Mesenchymal stem cell (in vitro differentiated cells and primary cell): ENCODE data around the gene ANGPTL2.
A peak's percentile ranks its signal among the peaks of the same experiment; 100 is the strongest.

Source experiments
- DNase-seq: peaks from one replicate; pipeline ENCODE4 v3.0.0-alpha.2; 2013
- H2AFZ ChIP-seq: one replicate; pipeline ENCODE4 v1.6.1; 2013; ENCODE audit warnings: low read depth, mild to moderate bottlenecking, control low read depth, inconsistent platforms, low read length, moderate library complexity
- H2AK5ac ChIP-seq: 2 replicates; pipeline ENCODE4 v1.6.1; 2013; ENCODE audit warnings: low read length, moderate library complexity, mild to moderate bottlenecking, inconsistent platforms; ENCODE audit not compliant: severe bottlenecking
- H2BK120ac ChIP-seq: one replicate; pipeline ENCODE4 v1.6.1; 2013; ENCODE audit warnings: low read depth, mild to moderate bottlenecking, inconsistent platforms, low read length, moderate library complexity
- H2BK12ac ChIP-seq, 2 experiments: one replicate each; pipeline ENCODE4 v1.6.1; 2013; ENCODE audit warnings: inconsistent platforms in 2 of 2, low read length in 2 of 2, mild to moderate bottlenecking in 2 of 2, moderate library complexity in 2 of 2, control low read depth in 1 of 2
- H2BK15ac ChIP-seq: one replicate; pipeline ENCODE4 v1.6.1; 2013; ENCODE audit warnings: mild to moderate bottlenecking, low read depth, inconsistent platforms; ENCODE audit not compliant: poor library complexity, severe bottlenecking
- H2BK5ac ChIP-seq: 2 replicates; pipeline ENCODE4 v1.6.1; 2013; ENCODE audit warnings: low read depth, mild to moderate bottlenecking, low read length, control low read depth, inconsistent platforms; ENCODE audit not compliant: poor library complexity, severe bottlenecking
- H3K14ac ChIP-seq, 2 experiments: one replicate each; pipeline ENCODE4 v1.6.1; 2013; ENCODE audit warnings: inconsistent platforms in 2 of 2, low read length in 2 of 2, control low read depth in 1 of 2, mild to moderate bottlenecking in 1 of 2, moderate library complexity in 1 of 2
- H3K18ac ChIP-seq, 2 experiments: one replicate each; pipeline ENCODE4 v1.6.1; 2013; ENCODE audit warnings: inconsistent platforms in 2 of 2, low read length in 2 of 2, control low read depth in 1 of 2, low read depth in 1 of 2, mild to moderate bottlenecking in 1 of 2
- H3K23ac ChIP-seq, 2 experiments: one replicate each; pipeline ENCODE4 v1.6.1; 2013; ENCODE audit warnings: inconsistent platforms in 2 of 2, low read length in 2 of 2, mild to moderate bottlenecking in 2 of 2, moderate library complexity in 2 of 2, control low read depth in 1 of 2
- H3K27ac ChIP-seq: 2 replicates; pipeline ENCODE4 v1.5.1; 2013; ENCODE audit warnings: mild to moderate bottlenecking, moderate library complexity, low read length, control low read depth, inconsistent platforms; ENCODE audit not compliant: poor library complexity, severe bottlenecking
- H3K27me3 ChIP-seq, 2 experiments: 2 replicates each; pipeline versions ENCODE4 v1.6.1 to v1.7.0; 2013; ENCODE audit warnings: low read length in 2 of 2, mild to moderate bottlenecking in 2 of 2, moderate library complexity in 2 of 2, control low read depth in 1 of 2, inconsistent platforms in 1 of 2; ENCODE audit not compliant: control insufficient read depth in 1 of 2, insufficient read depth in 1 of 2
- H3K36me3 ChIP-seq, 2 experiments: 2 replicates each; pipeline versions ENCODE4 v1.6.1 to v1.7.0; 2013; ENCODE audit warnings: low read length in 2 of 2, control low read depth in 1 of 2, inconsistent platforms in 1 of 2, low read depth in 1 of 2, mild to moderate bottlenecking in 1 of 2; ENCODE audit not compliant: insufficient read depth in 2 of 2, control insufficient read depth in 1 of 2
- H3K4ac ChIP-seq, 2 experiments: one replicate each; pipeline ENCODE4 v1.6.1; 2013; ENCODE audit warnings: inconsistent platforms in 2 of 2, low read length in 2 of 2, mild to moderate bottlenecking in 2 of 2, moderate library complexity in 2 of 2, control low read depth in 1 of 2, low read depth in 1 of 2
- H3K4me1 ChIP-seq: 2 replicates; pipeline ENCODE4 v1.6.1; 2013; ENCODE audit warnings: low read depth, low read length, control low read depth; ENCODE audit not compliant: control insufficient read depth, insufficient read depth
- H3K4me2 ChIP-seq: 2 replicates; pipeline ENCODE4 v1.6.1; 2013; ENCODE audit warnings: low read length, mild to moderate bottlenecking, inconsistent platforms; ENCODE audit not compliant: poor library complexity, severe bottlenecking
- H3K4me3 ChIP-seq, 2 experiments: 2 replicates each; pipeline versions ENCODE4 v1.5.1 to v1.7.0; 2013; ENCODE audit warnings: low read length in 2 of 2, mild to moderate bottlenecking in 2 of 2, control low read depth in 1 of 2, low read depth in 1 of 2; ENCODE audit not compliant: insufficient read depth in 1 of 2
- H3K79me1 ChIP-seq: replicated peaks from 2 replicates; pipeline ENCODE4 v1.6.1; 2013; ENCODE audit warnings: mild to moderate bottlenecking, control low read depth, low read length, inconsistent platforms; ENCODE audit not compliant: poor library complexity, severe bottlenecking
- H3K9ac ChIP-seq: 2 replicates; pipeline ENCODE4 v1.7.0; 2013; ENCODE audit warnings: mild to moderate bottlenecking, low read length, moderate library complexity
- H3K9me3 ChIP-seq: 2 replicates; pipeline ENCODE4 v1.7.0; 2013; ENCODE audit warnings: mild to moderate bottlenecking, low read length; ENCODE audit not compliant: control insufficient read depth
- H4K8ac ChIP-seq: one replicate; pipeline ENCODE4 v1.6.1; 2013; ENCODE audit warnings: inconsistent platforms, mild to moderate bottlenecking, low read length, moderate library complexity
- H4K91ac ChIP-seq: one replicate; pipeline ENCODE4 v1.6.1; 2013; ENCODE audit warnings: mild to moderate bottlenecking, low read length, inconsistent platforms
- WGBS: methylation state at CpG from one replicate; pipeline ENCODE4 v1.1.7; 2013; ENCODE audit warnings: mixed read lengths; 5-methylcytosine and 5-hydroxymethylcytosine counted together

Gene ANGPTL2

DNA sequence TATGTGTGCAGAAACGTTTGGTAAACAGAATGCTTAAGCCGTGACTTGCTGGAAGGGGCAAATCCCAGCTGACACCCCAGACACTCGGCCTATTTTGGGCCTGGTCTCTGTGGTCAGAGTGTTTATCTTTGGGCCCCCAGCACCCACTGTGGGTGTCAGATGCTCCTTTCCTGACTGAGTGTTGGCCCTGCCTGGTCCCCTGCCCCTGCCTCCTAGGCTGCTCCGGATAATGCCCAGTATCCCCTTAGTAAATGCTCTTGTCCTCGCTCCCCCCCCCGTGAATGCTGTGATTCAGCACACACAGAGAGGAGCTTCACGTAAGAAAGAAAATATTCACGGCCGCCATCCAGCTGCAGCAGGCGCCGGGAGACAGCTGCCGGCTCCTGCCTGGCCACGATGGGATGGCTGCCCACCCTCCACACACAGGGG, 11.3 kb upstream of the ANGPTL2 start:
- Histone ChIP-seq H3K79me1 (no peaks in the 10 kb centered on the region), H2BK15ac (no peak overlapping the region), H4K8ac (peak overlapping the region; percentile 35), H3K14ac (no peak overlapping the region), H3K4ac (peak overlapping the region; percentile 54 to 94), H3K27me3 (peaks cover 3 to 22% of the 10 kb centered on the region in 2 experiments), H3K9me3 (no peaks in the 10 kb centered on the region), H3K9ac (peak overlapping the region; percentile 86), H2BK5ac (no peak overlapping the region), H3K36me3 (no peaks in the 10 kb centered on the region), H3K4me3 (peak overlapping the region in 1 of 2 experiments; percentile 51), H3K23ac (no peak overlapping the region), H2BK12ac (no peak overlapping the region), H2AK5ac (no peak overlapping the region), H3K18ac (peak overlapping the region; percentile 92 to 95), H3K27ac (peak overlapping the region; percentile 39), H3K4me2 (no peak overlapping the region), H3K4me1 (peaks cover 22% of the 10 kb centered on the region), H2AFZ (no peak overlapping the region), H4K91ac (no peak overlapping the region), H2BK120ac (peak overlapping the region; percentile 71)
- DNase-seq, result peak; percentile 96
- WGBS, result 1% methylated on average over 13 of the region's 13 CpGs

DNA sequence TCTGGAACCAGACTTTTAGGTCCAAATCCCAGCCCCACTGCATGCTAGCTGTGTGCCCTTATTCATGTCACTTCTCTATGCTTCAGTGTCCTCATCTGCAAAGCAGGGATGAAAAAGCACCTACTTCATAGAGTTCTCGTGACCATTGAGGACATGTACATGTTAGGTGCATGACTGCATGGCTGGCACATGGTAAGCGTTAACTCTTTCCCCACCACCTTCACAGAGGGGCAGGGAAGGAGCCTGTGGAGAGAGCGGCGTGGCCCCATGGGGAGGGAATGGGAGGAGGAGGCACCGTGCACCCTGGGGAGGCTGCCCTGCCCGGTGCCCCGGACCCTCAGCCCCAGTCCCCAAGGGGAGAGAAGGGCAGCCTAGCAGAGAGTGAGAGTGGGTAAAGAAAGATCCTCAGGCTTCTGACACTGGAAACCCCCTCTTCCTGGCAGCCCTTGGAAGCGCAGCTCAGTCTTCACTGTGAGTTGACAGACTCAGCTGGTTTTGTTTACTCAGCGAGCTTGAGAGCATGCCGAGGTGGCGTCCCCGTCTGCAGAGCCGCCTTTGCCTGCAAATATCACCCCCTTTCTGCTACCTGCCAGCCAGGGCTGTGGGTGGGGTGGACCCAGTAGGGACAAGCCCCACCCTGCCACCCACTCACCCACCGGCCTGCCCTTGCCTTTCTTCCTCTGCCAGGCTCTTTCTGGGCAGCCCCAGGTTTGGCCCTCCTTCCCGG, 10.6 kb upstream of the ANGPTL2 start:
- Histone ChIP-seq H4K91ac (peak overlapping the region; percentile 92), H2BK12ac (peak overlapping the region; percentile 71 to 94), H2AFZ (peak overlapping the region; percentile 16), H3K4me2 (peak overlapping the region; percentile 24), H2BK15ac (peak overlapping the region; percentile 83), H3K18ac (peak overlapping the region; percentile 75 to 95), H2AK5ac (no peak overlapping the region), H2BK120ac (peak overlapping the region; percentile 71), H3K27me3 (peaks cover 3 to 16% of the 10 kb centered on the region in 2 experiments), H3K79me1 (no peaks in the 10 kb centered on the region), H3K9ac (peak overlapping the region; percentile 86), H2BK5ac (no peak overlapping the region), H3K4me3 (peak overlapping the region in 1 of 2 experiments; percentile 51), H3K23ac (no peak overlapping the region), H3K36me3 (no peaks in the 10 kb centered on the region), H3K4ac (peak overlapping the region; percentile 42 to 71), H3K9me3 (no peaks in the 10 kb centered on the region), H4K8ac (peak overlapping the region; percentile 93), H3K14ac (no peak overlapping the region), H3K4me1 (peaks cover 20% of the 10 kb centered on the region), H3K27ac (peak overlapping the region; percentile 39)
- WGBS, result 24% methylated on average over 13 of the region's 15 CpGs
- peak; percentile 92 for DNase-seq

DNA sequence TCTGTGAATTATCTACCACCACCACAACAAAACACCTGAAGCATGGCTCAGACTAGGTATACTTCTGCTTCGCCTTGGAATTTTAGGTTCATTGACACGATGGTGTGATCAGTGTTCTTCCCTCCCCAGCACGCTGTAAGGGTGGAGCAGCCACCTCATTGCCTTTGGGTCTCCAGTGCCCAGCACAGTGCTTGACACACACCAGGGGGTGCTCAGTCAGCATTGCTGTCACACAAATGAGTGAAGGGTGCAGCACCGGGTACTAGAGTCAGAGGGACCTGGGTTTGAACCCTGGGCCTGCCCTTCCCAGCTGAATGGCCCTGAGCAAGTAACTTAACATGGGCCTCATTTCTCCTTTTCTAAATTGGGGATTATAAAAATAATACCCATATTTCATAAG, 9.9 kb upstream of the ANGPTL2 start:
- H3K4ac ChIP-seq, result peak overlapping the region in 1 of 2 experiments; percentile 82
- H3K18ac ChIP-seq, result peak overlapping the region in 1 of 2 experiments; percentile 14

DNA sequence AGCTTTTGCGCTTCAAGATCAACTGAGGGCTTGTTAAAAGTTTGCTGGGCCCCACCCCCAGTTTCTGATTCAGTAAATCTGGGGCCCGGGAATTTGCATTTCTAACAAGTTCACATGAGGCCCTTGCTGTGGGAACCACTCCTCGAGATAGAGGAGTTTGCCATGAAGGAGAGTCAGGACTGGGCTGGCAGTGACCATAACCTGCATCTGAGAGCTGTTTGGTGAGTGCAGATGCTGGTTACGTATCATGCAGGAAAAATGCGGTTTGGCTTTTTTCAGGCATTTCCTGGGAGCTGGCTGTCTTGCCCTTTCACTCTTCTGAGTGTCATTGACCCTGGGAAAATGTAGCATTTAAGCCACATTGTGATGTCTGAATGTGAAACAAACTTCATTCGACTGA, 9.4 kb upstream of the ANGPTL2 start:
- peak overlapping the region in 1 of 2 experiments; percentile 12 for H2BK12ac ChIP-seq
- DNase-seq, result peak; percentile 79
- H4K91ac ChIP-seq, result no peak overlapping the region
- no peak overlapping the region for H3K4me3 ChIP-seq
- no peak overlapping the region for H2BK120ac ChIP-seq
- no peak overlapping the region for H2BK5ac ChIP-seq
- H3K18ac ChIP-seq, result peak overlapping the region; percentile 25 to 58
- H4K8ac ChIP-seq, result no peak overlapping the region
- H3K9me3 ChIP-seq, result no peaks in the 10 kb centered on the region
- peaks cover 20% of the 10 kb centered on the region for H3K4me1 ChIP-seq
- no peak overlapping the region for H2BK15ac ChIP-seq
- no peaks in the 10 kb centered on the region for H3K36me3 ChIP-seq
- H3K4me2 ChIP-seq, result no peak overlapping the region
- no peak overlapping the region for H3K23ac ChIP-seq
- H3K9ac ChIP-seq, result peak overlapping the region; percentile 77
- H3K27ac ChIP-seq, result no peak overlapping the region
- no peaks in the 10 kb centered on the region for H3K79me1 ChIP-seq
- WGBS, result 65% methylated on average over 6 of the region's 6 CpGs
- H2AK5ac ChIP-seq, result no peak overlapping the region
- peaks cover 5 to 9% of the 10 kb centered on the region in 2 experiments for H3K27me3 ChIP-seq
- H3K14ac ChIP-seq, result no peak overlapping the region
- H3K4ac ChIP-seq, result no peak overlapping the region
- H2AFZ ChIP-seq, result no peak overlapping the region

More for the DNA sequence above, 9.9 kb upstream of the ANGPTL2 start:
- Histone ChIP-seq H3K79me1 (no peaks in the 10 kb centered on the region), H2BK5ac (no peak overlapping the region), H2BK15ac (peak overlapping the region; percentile 39), H3K4me3 (no peak overlapping the region), H2BK120ac (no peak overlapping the region), H3K23ac (no peak overlapping the region), H4K8ac (no peak overlapping the region), H3K9ac (no peak overlapping the region), H2AFZ (no peak overlapping the region), H3K27me3 (peaks cover 4 to 9% of the 10 kb centered on the region in 2 experiments), H3K4me2 (no peak overlapping the region), H3K14ac (no peak overlapping the region), H3K4me1 (peaks cover 20% of the 10 kb centered on the region), H4K91ac (peak overlapping the region; percentile 77), H2AK5ac (no peak overlapping the region), H3K36me3 (no peaks in the 10 kb centered on the region), H2BK12ac (peak overlapping the region; percentile 35 to 93), H3K9me3 (no peaks in the 10 kb centered on the region), H3K27ac (no peak overlapping the region)
- 95% methylated on average over 4 of the region's 4 CpGs for WGBS
- no peak for DNase-seq
